GM12874 (cell line): ENCODE results near the gene PAGE1.

ENCODE experiments used
- TF ChIP-seq, protein P1 (sequence below): IDR thresholded peaks from 2 replicates; pipeline ENCODE4 v1.5.1; 2011; ENCODE audit warnings: low read depth, mild to moderate bottlenecking, control low read depth, low read length, moderate library complexity; ENCODE audit not compliant: insufficient read depth

PAGE1 gene, protein sequence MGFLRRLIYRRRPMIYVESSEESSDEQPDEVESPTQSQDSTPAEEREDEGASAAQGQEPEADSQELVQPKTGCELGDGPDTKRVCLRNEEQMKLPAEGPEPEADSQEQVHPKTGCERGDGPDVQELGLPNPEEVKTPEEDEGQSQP

DNA sequence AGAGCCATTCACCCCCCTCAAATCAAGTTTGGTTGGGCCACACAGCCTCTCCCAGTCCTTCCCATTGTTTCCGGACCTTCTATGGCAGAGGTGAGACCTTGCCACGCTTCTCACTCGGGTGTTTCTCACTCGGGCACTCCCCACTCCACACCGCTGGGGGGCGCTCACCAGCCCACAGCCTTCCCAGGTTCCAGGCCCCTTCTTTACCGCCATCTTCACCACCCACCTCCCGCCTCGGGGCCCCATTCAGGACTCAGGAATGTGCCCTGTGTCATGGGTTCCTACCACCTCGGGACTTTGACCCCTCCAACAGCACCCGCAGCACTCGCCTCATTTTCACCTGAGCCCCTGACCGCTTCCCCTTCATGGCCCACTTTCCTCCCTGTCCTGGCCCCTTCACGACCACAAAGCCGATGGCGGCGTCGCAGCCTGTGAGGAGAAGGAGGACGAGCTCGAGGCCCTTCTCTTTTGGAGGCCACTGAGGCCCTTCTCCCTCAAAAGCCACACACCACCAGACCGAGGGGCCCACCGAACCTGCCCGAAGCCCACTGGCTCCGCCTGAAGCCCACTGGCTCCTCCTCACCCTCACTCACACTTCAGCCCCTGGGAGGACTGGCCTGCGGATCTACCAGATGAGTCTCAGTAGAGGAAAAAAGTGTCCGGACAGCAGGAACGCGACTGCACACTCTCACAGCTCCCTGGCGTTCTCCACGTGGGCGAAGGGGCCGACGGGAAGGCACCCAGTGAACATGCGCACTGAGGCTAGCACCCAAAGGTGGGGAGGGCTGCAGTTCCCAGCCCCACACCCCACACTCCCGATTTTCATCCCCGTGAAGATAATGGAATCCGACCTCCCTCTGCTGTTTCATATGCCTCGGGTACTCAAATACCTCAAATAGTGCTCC lies at the start of gene PAGE1:
Gene PAGE1 (minus strand): TSS at position 709 of the 905 bp plus-strand sequence. CDS start 1,214 bp downstream, outside the sequence.
- TF ChIP-seq, protein P1, sequence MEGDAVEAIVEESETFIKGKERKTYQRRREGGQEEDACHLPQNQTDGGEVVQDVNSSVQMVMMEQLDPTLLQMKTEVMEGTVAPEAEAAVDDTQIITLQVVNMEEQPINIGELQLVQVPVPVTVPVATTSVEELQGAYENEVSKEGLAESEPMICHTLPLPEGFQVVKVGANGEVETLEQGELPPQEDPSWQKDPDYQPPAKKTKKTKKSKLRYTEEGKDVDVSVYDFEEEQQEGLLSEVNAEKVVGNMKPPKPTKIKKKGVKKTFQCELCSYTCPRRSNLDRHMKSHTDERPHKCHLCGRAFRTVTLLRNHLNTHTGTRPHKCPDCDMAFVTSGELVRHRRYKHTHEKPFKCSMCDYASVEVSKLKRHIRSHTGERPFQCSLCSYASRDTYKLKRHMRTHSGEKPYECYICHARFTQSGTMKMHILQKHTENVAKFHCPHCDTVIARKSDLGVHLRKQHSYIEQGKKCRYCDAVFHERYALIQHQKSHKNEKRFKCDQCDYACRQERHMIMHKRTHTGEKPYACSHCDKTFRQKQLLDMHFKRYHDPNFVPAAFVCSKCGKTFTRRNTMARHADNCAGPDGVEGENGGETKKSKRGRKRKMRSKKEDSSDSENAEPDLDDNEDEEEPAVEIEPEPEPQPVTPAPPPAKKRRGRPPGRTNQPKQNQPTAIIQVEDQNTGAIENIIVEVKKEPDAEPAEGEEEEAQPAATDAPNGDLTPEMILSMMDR, result no peak

DNA sequence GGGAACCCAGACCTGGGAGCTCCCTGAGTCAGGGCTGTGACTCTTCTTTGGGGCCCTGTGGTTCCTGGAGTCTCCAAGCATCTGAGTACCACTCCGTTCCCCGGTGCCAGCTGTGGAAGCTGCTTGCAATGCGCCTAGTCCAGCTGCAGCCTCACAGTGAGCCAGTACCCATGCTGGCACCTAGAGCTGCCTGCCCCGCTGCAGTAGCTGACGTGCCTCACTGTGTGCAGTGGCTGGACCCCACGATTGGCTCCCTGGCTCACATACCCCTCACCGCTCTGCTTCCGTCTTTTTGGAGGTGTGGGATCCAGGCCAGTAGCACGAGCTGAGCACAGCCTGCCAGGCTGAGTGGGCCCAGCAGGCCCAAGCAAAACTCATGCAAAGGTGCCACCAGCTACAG lies 32.1 kb upstream of the PAGE1 start:
- TF ChIP-seq, protein P1, result no peak

DNA sequence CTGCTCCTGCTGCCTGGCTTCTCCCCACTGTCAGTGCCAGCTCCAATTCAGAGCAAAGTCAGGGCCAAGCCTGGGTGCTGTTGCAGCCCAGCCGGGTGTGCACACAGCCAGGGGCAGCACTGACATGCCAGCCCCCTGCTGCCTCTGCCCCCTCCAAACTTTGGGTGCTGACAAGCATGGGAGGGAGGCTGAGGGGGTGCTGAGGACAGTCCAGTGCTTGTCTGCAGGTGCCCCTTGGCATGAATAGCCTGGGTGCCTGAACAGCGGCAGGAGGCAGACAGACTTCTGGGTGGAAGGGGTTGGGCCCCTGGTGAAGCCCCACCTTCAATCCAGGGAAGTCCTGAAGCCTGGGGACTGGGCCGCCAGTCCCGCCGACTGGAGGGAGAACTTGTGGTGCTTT lies 31.2 kb upstream of the PAGE1 start:
- TF ChIP-seq, protein P1, result no peak

DNA sequence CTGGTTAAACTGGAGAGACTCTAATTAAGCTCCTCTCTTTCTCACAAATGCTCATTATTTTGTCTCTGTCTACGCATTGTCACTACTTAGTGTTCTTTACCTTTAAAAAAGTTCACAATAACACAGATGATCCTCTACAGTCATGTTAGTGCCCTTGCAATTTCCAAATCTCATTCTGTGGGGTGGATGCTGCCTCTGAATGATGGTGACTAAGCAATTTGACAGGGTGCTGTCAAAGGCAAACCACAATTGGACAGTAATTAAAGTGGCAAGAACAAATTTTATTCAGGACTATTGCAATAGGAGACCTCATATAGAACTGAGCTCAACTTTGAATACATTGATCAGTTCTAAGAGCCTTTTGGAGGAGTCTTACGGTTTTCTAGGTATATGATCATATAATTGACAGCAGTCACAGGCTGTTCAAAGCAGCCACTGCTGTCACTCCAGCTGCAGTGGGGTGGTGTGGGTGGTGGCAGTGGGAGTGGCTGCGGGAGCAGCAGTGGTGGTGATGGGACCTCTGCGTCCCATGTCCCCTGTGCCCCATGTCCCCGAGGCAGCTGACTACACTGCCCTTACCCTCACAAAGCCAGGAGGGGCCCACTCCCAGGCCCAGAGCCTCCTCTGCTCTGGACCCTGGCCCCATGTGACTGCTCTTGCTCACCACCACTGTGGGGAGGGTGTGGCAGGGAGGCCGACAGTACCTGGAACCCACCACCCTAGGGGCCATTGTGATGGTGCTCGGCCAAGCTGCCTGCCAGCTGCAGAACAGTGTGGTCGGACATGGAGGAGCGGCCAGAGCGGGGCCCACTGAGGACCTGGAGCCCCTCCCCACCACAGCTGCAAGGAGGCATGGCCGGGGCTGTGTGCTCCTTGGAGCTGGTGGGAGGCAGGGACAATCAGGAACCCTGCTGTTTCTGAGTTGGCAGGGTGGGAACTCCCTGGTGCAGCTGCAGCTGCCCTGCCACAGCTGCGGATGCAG lies 30.4 kb upstream of the PAGE1 start:
- TF ChIP-seq, protein P1, result no peak

DNA sequence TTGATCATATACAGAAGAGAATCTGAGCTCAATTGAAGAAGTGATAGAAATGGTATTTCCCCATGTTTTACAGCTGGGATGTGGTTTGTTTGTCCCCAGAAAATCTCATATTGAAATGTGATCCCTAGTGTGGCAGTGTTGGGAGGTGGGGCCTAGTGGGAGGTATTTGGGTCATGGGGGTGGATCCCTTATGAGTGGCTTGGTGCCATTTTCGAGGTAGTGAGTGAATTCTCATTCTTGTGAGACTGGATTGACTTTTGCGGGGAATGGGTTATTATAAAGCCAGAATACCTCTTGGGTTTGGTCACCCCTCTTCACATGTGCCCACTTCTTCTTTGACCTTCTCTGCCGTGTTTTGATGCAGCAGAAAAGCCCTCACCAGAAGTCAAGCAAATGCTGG lies 29.6 kb upstream of the PAGE1 start:
- TF ChIP-seq, protein P1, result no peak

DNA sequence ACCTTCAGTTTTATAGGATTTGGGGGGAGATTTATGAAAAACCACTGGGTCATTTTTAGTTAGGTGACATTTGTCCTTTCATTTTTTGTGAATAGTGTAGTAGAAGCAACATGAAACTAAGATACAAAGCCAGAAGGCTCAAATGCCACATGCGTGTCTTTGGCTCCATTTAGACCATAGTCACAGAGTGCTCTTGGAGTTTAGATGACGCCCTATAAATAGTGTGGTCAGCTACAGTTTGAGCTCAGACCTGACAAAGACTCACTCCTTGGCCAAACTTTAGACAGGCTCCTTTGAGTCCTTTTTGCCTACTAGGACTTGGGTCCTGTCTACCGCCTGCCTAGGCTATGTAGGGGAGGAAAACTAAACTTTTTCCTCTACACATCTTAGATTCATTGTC lies 16.8 kb upstream of the PAGE1 start:
- TF ChIP-seq, protein P1, result no peak
